A673 (cell line): ENCODE data around the gene PRR14L.

Source experiments
- EZH2 ChIP-seq: fragments of 200-600 bp; sonication (generic); IDR thresholded peaks from 2 replicates; pipeline ENCODE4 v1.6.1; 2017; ENCODE audit warnings: borderline replicate concordance, low read depth, mild to moderate bottlenecking, mixed read lengths, antibody characterized with exemption, low read length; ENCODE audit not compliant: poor library complexity, severe bottlenecking
- TF ChIP-seq, protein P1 (sequence below): fragments of 300-800, 200-600 bp; sonication (generic); conservative IDR thresholded peaks from 2 replicates; pipeline ENCODE4 v1.5.1; 2017; ENCODE audit warnings: low read depth, mild to moderate bottlenecking, antibody characterized with exemption, low read length, moderate library complexity, mixed read lengths

DNA sequence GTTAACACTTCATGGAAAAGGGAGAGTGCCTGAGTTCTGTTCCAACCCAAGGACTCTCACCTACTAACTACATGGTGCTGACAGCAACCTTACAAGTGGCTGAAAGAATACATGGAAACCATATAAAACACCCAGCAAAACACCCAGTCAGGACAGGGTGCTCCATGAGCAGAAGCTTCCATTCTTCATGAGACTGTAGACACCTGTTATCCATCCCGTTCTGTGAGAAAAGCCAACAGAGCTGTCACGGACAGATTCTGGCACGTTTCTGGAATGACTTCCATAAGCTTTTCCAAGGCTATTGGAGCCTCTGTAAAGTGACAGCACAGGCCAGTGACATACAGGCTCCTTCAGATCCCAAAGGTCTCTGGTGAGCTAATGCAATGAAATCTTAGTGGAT lies 23.2 kb downstream of the PRR14L start:
- TF ChIP-seq, protein P1, sequence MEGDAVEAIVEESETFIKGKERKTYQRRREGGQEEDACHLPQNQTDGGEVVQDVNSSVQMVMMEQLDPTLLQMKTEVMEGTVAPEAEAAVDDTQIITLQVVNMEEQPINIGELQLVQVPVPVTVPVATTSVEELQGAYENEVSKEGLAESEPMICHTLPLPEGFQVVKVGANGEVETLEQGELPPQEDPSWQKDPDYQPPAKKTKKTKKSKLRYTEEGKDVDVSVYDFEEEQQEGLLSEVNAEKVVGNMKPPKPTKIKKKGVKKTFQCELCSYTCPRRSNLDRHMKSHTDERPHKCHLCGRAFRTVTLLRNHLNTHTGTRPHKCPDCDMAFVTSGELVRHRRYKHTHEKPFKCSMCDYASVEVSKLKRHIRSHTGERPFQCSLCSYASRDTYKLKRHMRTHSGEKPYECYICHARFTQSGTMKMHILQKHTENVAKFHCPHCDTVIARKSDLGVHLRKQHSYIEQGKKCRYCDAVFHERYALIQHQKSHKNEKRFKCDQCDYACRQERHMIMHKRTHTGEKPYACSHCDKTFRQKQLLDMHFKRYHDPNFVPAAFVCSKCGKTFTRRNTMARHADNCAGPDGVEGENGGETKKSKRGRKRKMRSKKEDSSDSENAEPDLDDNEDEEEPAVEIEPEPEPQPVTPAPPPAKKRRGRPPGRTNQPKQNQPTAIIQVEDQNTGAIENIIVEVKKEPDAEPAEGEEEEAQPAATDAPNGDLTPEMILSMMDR = no peak
- no peak for TF ChIP-seq EZH2
